Activated B cell treated with CpG ODN at 0.5 μM for 24 hours (primary cell): ENCODE measurements around the gene SMIM38. TPM values are rescaled to one million over a fixed set of nuclear protein-coding genes. Genes with fewer than 3 reads are reported as not detected.

Experiments
- ATAC-seq: fragments of 200-7000 bp; cut with Tn5 transposase; one replicate; pipeline ENCODE4 v1.10.0; 2021; ENCODE audit warnings: low read depth, mild to moderate bottlenecking, moderate library complexity
- CTCF ChIA-PET: fragments of 350-600 bp; sonication (Branson Sonifier 250); formaldehyde crosslinking; loops from one replicate; lab custom pipeline; 2021; ENCODE audit warnings: antibody characterized with exemption; lab: Charles Lee
- POLR2A ChIA-PET: fragments of 350-600 bp; sonication (Branson Sonifier 250); formaldehyde crosslinking; loops from one replicate; lab custom pipeline; 2021; ENCODE audit warnings: antibody characterized with exemption; lab: Charles Lee
- DNase-seq: peaks from one replicate; pipeline ENCODE4 v3.0.0; 2022
- H3K27ac Mint-ChIP-seq: one replicate; pipeline ENCODE4 v1.8.0; 2020; ENCODE audit warnings: mixed read lengths
- H3K27me3 Mint-ChIP-seq: one replicate; pipeline ENCODE4 v1.8.0; 2021; ENCODE audit warnings: mixed read lengths
- H3K36me3 Mint-ChIP-seq: one replicate; pipeline ENCODE4 v1.8.0; 2021; ENCODE audit warnings: low read depth, mixed read lengths
- H3K4me1 Mint-ChIP-seq: one replicate; pipeline ENCODE4 v1.8.0; 2021; ENCODE audit warnings: mixed read lengths
- H3K4me3 Mint-ChIP-seq: one replicate; pipeline ENCODE4 v1.8.0; 2020; ENCODE audit warnings: mild to moderate bottlenecking, mixed read lengths
- H3K9me3 Mint-ChIP-seq: one replicate; pipeline ENCODE4 v1.8.0; 2020; ENCODE audit warnings: mixed read lengths
- intact Hi-C: fragments of 100-400 bp; cut with micrococcal nuclease; formaldehyde crosslinking; loops from one replicate; pipeline ENCODE4 v1.15.1; 2024
- total RNA-seq: library from RNA; stranded (reverse); gene quantifications from 2 replicates; pipeline ENCODE4 v1.2.3, GENCODE V29; 2022
- TF ChIP-seq, protein P1 (sequence below): fragments of 200-600 bp; IDR thresholded peaks from one replicate; pipeline ENCODE4 v1.8.0; 2022; ENCODE audit warnings: antibody characterized with exemption, mild to moderate bottlenecking

Gene SMIM38
- total RNA-seq, 1 donor from 2014 or later, result 2.7 TPM

DNA sequence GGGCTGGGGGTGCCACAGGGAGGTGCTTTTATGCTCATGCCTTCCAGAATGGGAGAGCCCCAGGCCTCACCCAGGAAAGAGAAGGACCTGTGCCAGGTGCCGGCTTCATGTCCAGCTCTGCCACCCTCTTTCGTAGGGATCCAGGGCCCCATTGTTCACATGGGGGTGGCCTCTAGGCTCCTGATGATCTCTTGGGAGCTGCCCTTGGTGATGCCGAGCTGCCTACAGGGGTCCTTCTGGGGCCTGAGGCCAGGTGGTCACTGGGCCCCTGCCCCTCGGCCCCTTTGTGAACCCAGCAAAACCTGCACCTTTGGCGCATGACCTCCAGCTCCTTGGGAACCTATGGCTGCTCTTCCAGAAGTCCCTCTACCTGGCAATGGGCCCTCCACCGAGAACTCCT lies 41.4 kb upstream of the SMIM38 start:
- Mint-ChIP-seq H3K9me3 (peaks cover 3% of the 10 kb centered on the region), H3K4me1 (no peaks in the 10 kb centered on the region), H3K4me3 (no peak overlapping the region), H3K27me3 (no peaks in the 10 kb centered on the region), H3K27ac (no peak overlapping the region), H3K36me3 (no peaks in the 10 kb centered on the region)
- DNase-seq (no peak), ATAC-seq (no peak)
- CTCF ChIA-PET, result no interaction called here
- TF ChIP-seq, protein P1, sequence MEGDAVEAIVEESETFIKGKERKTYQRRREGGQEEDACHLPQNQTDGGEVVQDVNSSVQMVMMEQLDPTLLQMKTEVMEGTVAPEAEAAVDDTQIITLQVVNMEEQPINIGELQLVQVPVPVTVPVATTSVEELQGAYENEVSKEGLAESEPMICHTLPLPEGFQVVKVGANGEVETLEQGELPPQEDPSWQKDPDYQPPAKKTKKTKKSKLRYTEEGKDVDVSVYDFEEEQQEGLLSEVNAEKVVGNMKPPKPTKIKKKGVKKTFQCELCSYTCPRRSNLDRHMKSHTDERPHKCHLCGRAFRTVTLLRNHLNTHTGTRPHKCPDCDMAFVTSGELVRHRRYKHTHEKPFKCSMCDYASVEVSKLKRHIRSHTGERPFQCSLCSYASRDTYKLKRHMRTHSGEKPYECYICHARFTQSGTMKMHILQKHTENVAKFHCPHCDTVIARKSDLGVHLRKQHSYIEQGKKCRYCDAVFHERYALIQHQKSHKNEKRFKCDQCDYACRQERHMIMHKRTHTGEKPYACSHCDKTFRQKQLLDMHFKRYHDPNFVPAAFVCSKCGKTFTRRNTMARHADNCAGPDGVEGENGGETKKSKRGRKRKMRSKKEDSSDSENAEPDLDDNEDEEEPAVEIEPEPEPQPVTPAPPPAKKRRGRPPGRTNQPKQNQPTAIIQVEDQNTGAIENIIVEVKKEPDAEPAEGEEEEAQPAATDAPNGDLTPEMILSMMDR, result no peak
- intact Hi-C loops, result no loop called here
- POLR2A ChIA-PET, result no interaction called here

DNA sequence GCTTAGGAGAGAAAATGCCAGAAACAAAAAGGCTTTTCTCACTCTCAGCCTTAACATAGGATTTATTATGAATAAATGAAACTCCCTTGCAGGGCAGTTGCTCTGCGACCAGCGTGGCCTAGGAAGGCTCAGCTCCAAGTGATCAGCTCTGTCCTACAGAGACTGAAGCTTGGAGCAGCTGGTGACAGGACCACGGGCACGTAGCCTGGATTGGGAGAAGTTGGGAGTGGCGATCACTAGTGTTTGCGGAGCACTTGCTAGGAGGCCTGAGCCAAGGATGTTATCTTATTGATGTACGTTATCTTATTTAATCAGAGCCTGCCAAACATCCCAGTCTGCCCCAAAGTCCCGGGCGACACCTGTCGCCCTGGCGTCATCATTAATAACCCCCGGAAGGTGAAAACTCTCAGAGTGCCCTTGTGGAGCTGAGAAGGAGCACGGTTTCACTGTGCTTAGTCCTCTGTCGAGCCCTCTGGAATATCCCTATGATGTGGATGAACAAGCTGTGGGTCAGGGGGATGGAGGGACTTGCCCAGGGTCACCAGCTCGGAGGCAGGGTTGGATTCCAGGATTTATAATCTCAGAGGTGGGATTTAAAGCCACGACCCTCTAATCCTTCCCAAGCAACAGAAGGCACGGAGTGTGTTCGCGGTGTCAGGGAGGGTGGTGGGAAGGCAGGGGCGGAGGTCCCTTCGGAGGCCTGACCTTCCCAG lies 40.8 kb upstream of the SMIM38 start:
- H3K27me3 Mint-ChIP-seq, result no peaks in the 10 kb centered on the region
- no peak overlapping the region for H3K27ac Mint-ChIP-seq
- no peaks in the 10 kb centered on the region for H3K36me3 Mint-ChIP-seq
- ATAC-seq (no peak), DNase-seq (no peak)
- ChIA-PET CTCF (no interaction called here), POLR2A (no interaction called here)
- intact Hi-C loops, result no loop called here
- H3K4me3 Mint-ChIP-seq, result no peak overlapping the region
- TF ChIP-seq, protein P1, result no peak
- H3K4me1 Mint-ChIP-seq, result no peaks in the 10 kb centered on the region
- peaks cover 4% of the 10 kb centered on the region for H3K9me3 Mint-ChIP-seq

DNA sequence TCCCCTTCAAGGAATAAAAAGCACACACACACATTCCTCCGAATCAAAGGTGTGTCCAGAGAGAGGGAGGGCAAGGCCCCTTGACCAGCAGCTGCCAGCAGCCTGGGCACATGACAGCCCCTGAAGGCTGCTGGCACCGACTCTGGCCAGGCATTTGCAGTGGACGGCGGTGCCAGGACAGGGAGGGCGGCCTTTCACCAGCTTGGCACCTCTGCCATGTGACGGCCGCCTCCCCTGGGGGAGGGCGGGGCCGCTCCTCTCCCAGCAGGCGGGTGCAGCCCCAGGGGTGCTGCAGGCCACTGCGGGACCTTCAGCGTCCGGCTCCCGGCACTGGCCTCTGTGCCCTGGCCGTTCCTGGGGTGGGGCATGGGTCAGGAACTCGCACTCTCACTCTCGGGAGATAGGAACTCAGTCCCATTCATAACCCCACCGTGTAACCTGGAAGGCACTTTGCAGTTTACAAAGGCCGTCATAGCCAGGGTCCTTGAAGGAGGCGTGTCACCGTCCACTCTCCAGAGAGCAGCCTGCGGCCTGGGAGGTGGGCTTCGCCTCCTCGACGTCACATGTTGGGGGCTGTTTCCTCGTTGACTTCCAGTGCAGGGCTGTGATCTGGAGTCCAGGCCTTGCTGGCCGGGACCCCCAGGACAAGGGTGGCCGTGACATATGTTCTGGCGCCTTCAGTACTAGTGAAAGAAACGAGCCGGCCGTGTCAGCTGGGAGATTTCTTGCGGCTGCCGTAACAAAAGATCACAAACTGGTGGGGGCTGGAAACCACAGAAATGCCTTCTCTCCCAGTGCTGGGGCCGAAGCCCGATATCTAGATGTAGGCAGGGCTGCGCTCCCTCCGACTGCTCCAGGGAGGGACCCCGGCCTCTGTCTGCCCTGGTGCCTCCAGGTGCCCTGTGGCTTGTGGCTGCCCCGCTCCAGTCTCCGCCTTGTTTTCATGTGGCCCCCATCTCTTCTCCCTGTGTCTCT lies 39.9 kb upstream of the SMIM38 start:
- TF ChIP-seq, protein P1, result no peak
- Mint-ChIP-seq H3K4me3 (no peak overlapping the region), H3K9me3 (peaks cover 4% of the 10 kb centered on the region), H3K36me3 (no peaks in the 10 kb centered on the region), H3K4me1 (peaks cover 1% of the 10 kb centered on the region), H3K27me3 (peaks cover 2% of the 10 kb centered on the region), H3K27ac (no peak overlapping the region)
- CTCF ChIA-PET, result no interaction called here
- ATAC-seq, result no peak
- POLR2A ChIA-PET, result no interaction called here
- no peak for DNase-seq
- intact Hi-C loops, result no loop called here

DNA sequence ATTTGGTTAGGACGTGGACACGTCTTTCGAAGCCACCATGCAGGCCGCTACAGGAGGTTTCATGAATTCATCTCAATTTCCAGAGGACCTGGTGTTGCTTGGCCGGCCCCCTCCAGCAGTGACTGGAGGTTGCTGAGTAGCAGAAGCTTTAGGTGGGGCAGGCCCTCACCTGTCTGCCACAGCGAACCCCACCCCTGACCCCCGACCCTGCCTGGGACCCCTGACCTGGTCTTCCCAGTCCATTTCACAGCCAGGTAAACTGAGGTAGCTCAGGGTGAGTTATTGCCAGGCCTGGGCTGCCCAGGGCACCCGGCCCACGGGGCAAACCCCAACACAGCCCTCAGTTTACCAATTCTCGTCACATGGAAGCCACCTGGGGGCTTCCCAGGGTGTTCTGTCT lies 39.1 kb upstream of the SMIM38 start:
- H3K36me3 Mint-ChIP-seq, result no peaks in the 10 kb centered on the region

More for the DNA sequence above, 39.1 kb upstream of the SMIM38 start:
- intact Hi-C loops, result no loop called here
- no peak overlapping the region for H3K4me3 Mint-ChIP-seq
- TF ChIP-seq, protein P1, result no peak
- no peak overlapping the region for H3K27ac Mint-ChIP-seq
- peaks cover 5% of the 10 kb centered on the region for H3K4me1 Mint-ChIP-seq
- DNase-seq, result no peak
- ATAC-seq, result no peak
- ChIA-PET CTCF (no interaction called here), POLR2A (no interaction called here)
- peaks cover 3% of the 10 kb centered on the region for H3K27me3 Mint-ChIP-seq
- H3K9me3 Mint-ChIP-seq, result peaks cover 4% of the 10 kb centered on the region
